Heart left ventricle (tissue), 16 donors: ENCODE measurements around the gene DYNC2LI1. TPM values are rescaled to one million over a fixed set of nuclear protein-coding genes. Genes with fewer than 3 reads are reported as not detected.

ENCODE experiments used
- ATAC-seq, 4 donors: fragments of 200-7000 bp; cut with Tn5 transposase; one replicate each; pipeline ENCODE4 v1.9.1; 2020 to 2022; ENCODE audit warnings: moderate library complexity in 4 of 4, mild to moderate bottlenecking in 3 of 4, moderate number of reproducible peaks in 1 of 4
- DNase-seq, 5 donors: peaks; one replicate each; pipeline ENCODE4 v3.0.0-alpha.2; 2020
- H3K27ac ChIP-seq, 12 donors: fragments of 200-600 bp; sonication (generic) in 4 of 12; one replicate each; pipeline versions ENCODE4 v1.5.0 to v1.8.0; 2016 to 2022; ENCODE audit warnings: mild to moderate bottlenecking in 2 of 12
- H3K27me3 ChIP-seq, 9 donors: fragments of 200-600 bp; sonication (generic) in 2 of 9; one replicate each; pipeline versions ENCODE4 v1.5.1 to v1.8.0; 2016 to 2022; ENCODE audit warnings: mild to moderate bottlenecking in 3 of 9
- H3K36me3 ChIP-seq, 9 donors: fragments of 200-600 bp; sonication (generic) in 2 of 9; one replicate each; pipeline versions ENCODE4 v1.5.0 to v1.8.0; 2018 to 2022; ENCODE audit warnings: mild to moderate bottlenecking in 2 of 9
- H3K4me1 ChIP-seq, 12 donors: fragments of 200-600 bp; sonication (generic) in 4 of 12; one replicate each; pipeline versions ENCODE4 v1.5.0 to v1.8.0; 2016 to 2022; ENCODE audit warnings: mild to moderate bottlenecking in 3 of 12
- H3K4me3 ChIP-seq, 12 donors: fragments of 200-600 bp; sonication (generic) in 4 of 12; one replicate each; pipeline versions ENCODE4 v1.5.0 to v1.8.0; 2017 to 2022; ENCODE audit warnings: mild to moderate bottlenecking in 9 of 12, moderate library complexity in 4 of 12
- H3K9me3 ChIP-seq, 12 donors: fragments of 200-600 bp; sonication (generic) in 4 of 12; one replicate each; pipeline versions ENCODE4 v1.5.0 to v1.8.0; 2016 to 2022; ENCODE audit warnings: mild to moderate bottlenecking in 1 of 12
- POLR2A ChIP-seq, 2 donors: fragments of 450-650 bp; IDR thresholded peaks; one replicate each; pipeline ENCODE4 v1.6.1; 2017; ENCODE audit warnings: antibody characterized with exemption in 2 of 2, mild to moderate bottlenecking in 2 of 2, moderate library complexity in 2 of 2
- WGBS, 4 donors: extraction: QIAGEN DNeasy Blood & Tissue Kit in 2 of 4; methylation state at CpG; one replicate each; pipeline versions ENCODE4 v1.1.5 to v1.1.7; 2013 to 2018; 5-methylcytosine and 5-hydroxymethylcytosine counted together
- intact Hi-C, 10 donors: fragments of 100-400 bp; cut with DNase I; formaldehyde crosslinking; loops; one replicate each; pipeline versions ENCODE4 v1.11.1 to v1.14.2; 2022
- polyA plus RNA-seq, 2 donors: library from polyadenylated mRNA; stranded (reverse); fragments of 200-250 nt; gene quantifications; one replicate each; pipeline ENCODE4 v1.2.3, GENCODE V29; 2013
- total RNA-seq, 9 donors: library from RNA; depleted of rRNA in 2 of 9; stranded (reverse); fragments of >200 nt in 2 of 9; fragmentation: NEBNext Ultra II Directional in 3 of 9; extraction: Animal tissue kit (Norgen Biotek cat#: 25700) in 3 of 9; gene quantifications; one replicate each; pipeline versions ENCODE4 v1.1.0 to v1.2.4, GENCODE V29; 2016 to 2023
- TF ChIP-seq, protein P1 (sequence below), 12 donors: fragments of 200-600 bp; sonication (generic) in 4 of 12; IDR thresholded peaks; one replicate each; pipeline versions ENCODE4 v1.5.0 to v1.8.0; 2018 to 2022; ENCODE audit warnings: antibody characterized with exemption in 12 of 12, mild to moderate bottlenecking in 5 of 12
- donor health status: ischemic (EF 13 %, LVEDD 7.1; RV severe dilation, severe dysfunction).
- donor health status: healthy with polysubstance abuse.
- donor health status: DM: no; HTN: yes; CAD: no.
- donor health status: DM: no; HTN: no; CAD: no.
- donor health status: ischemic (EF 25% LVEDD 6.9; RV normal size, moderate dysfunction).
- donor health status: ischemic (EF 25% LVEDD 5.7; RV mildly dilated, moderate dysfunction).
- donor health status: healthy.
- donor health status: DM: yes; HTN: yes; CAD: no.
- donor health status: ischemic (EF 35%, LVEDD 5.7; RV mildly dilated, moderate dysfunction).
- donor health status: nonischemic (EF 11% LVEDD 7.7; RV severe dilation, severe dysfunction).
- donor health status: DM: yes; HTN: yes; CAD: no.
- donor health status: PGD.
- donor health status: ischemic (EF 29% LVEDD 5.4; RV normal size, mild dysfunction).
- donor health status: nonischemic (EF 23%, LVEDD 6.1; RV moderate dilation, normal function).

The DYNC2LI1 gene
- total and polyA plus RNA-seq, 11 donors, result 4.8 to 17.8 (median 9.6) TPM

DNA sequence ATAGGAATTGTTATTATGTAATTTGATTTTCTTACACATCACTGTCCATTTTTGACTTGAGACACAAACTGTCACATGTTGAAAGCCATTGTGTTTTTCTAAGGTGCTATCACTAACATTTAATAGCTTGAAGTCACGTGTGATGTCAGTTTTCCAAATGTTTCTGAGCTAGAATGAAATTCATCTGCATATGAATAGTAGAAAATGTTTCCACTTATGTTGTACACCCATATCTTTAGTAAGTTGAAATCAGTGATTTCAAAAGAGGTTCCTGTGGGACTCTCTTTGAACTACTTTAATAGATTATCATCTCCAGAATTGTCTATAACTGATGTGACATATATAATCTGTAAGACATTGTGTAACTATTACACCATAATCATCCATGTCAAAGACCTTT, 37.0 kb downstream of the DYNC2LI1 start:
- intact Hi-C loops, result no loop called here
- DNase-seq (no peak), ATAC-seq (no peak)
- WGBS, 4 donors, result 85 to 90% (median 85%) methylated on average over 1 of the region's 1 CpG
- H3K4me3 ChIP-seq, result no peak overlapping the region
- H3K9me3 ChIP-seq, result no peaks in the 10 kb centered on the region
- peaks cover 0 to 71% (median 13%) of the 10 kb centered on the region in 9 donors for H3K36me3 ChIP-seq
- H3K27me3 ChIP-seq, result no peaks in the 10 kb centered on the region
- no peaks in the 10 kb centered on the region for H3K4me1 ChIP-seq
- H3K27ac ChIP-seq, result no peak overlapping the region
- no peak for TF ChIP-seq POLR2A (IDR thresholded peaks at IDR 0.05)

DNA sequence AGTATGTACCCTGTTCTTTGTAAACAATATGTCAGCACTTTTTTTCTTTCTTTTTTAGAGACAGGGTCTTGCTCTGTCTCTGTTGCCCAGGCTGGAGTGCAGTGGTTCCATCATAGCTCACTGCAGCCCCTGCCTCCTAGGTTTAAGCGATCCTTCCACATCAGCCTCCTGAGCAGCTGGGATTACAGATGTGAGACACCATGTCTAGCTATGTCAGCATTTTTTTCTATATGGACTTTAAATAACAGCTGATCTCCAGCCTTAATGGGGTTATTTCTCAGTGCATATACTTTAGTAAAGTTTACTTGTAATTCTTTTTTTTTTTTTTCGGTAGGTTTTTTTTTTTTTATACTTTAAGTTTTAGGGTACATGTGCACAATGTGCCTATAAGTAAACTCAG, 38.2 kb downstream of the DYNC2LI1 start:
- Histone ChIP-seq H3K4me1 (no peaks in the 10 kb centered on the region), H3K4me3 (no peak overlapping the region), H3K27ac (no peak overlapping the region), H3K9me3 (no peaks in the 10 kb centered on the region), H3K36me3 (peaks cover 0 to 60% (median 13%) of the 10 kb centered on the region in 9 donors), H3K27me3 (no peaks in the 10 kb centered on the region)
- intact Hi-C loops, result no loop called here
- TF ChIP-seq, protein P1, sequence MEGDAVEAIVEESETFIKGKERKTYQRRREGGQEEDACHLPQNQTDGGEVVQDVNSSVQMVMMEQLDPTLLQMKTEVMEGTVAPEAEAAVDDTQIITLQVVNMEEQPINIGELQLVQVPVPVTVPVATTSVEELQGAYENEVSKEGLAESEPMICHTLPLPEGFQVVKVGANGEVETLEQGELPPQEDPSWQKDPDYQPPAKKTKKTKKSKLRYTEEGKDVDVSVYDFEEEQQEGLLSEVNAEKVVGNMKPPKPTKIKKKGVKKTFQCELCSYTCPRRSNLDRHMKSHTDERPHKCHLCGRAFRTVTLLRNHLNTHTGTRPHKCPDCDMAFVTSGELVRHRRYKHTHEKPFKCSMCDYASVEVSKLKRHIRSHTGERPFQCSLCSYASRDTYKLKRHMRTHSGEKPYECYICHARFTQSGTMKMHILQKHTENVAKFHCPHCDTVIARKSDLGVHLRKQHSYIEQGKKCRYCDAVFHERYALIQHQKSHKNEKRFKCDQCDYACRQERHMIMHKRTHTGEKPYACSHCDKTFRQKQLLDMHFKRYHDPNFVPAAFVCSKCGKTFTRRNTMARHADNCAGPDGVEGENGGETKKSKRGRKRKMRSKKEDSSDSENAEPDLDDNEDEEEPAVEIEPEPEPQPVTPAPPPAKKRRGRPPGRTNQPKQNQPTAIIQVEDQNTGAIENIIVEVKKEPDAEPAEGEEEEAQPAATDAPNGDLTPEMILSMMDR (IDR thresholded peaks at IDR 0.05), result no peak
- no peak for TF ChIP-seq POLR2A (IDR thresholded peaks at IDR 0.05)
- 75 to 93% (median 89%) methylated on average over 2 of the region's 2 CpGs for WGBS, 4 donors
- DNase-seq, result no peak
- ATAC-seq, result no peak

DNA sequence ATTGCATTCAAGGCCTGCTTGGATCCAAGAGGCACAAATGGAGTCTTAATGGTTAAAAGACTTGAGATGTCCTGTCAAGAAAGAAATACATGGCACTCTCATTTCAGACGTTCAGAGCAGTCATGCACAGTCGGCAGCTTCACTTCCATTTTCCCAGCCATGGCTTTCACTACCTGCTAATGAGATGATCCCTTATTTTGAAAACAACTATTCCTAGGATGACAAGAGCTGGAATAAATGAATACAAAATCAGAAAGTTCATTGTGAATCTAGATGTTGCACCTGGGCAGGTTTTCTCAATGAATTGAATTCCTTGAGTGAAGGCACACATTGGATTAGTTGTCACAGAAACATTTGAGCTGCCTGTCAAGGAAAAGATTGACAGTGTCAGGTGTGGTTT, 39.1 kb downstream of the DYNC2LI1 start:
- Histone ChIP-seq H3K36me3 (peaks cover 0 to 51% (median 12%) of the 10 kb centered on the region in 9 donors), H3K27ac (no peak overlapping the region), H3K9me3 (no peaks in the 10 kb centered on the region), H3K27me3 (no peaks in the 10 kb centered on the region), H3K4me3 (no peak overlapping the region), H3K4me1 (no peaks in the 10 kb centered on the region)
- no peak for TF ChIP-seq POLR2A (IDR thresholded peaks at IDR 0.05)
- DNase-seq, result no peak
- no peak for ATAC-seq
- WGBS, 4 donors, result 55 to 61% (median 60%) methylated on average over 2 of the region's 2 CpGs
- intact Hi-C loops, result no loop called here

DNA sequence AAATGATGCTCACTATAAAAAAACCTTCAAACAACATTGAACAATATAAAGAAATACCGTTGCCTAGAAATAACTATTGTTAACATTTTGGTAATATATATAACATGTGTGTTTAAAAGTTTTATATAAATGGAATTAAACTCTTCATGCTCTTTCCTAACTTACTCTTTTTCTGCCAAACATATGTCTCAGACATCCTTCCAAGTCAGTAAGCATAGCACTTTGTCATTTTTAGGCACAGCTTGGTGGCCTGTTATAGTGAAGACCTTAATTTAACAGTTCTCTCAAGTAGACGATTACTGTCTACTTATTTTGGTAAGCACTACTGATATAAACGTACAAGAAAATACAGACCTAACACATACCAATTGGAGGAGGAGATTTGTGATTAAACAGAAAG, 40.9 kb downstream of the DYNC2LI1 start:
- H3K4me1 ChIP-seq, result peaks cover 0 to 10% (median 0%) of the 10 kb centered on the region in 12 donors
- ATAC-seq (no peak), DNase-seq (no peak)
- H3K27me3 ChIP-seq, result no peaks in the 10 kb centered on the region
- no peak overlapping the region for H3K4me3 ChIP-seq
- 87 to 93% (median 91%) methylated on average over 3 of the region's 3 CpGs for WGBS, 4 donors
- TF ChIP-seq POLR2A (IDR thresholded peaks at IDR 0.05), result no peak
- TF ChIP-seq, protein P1 (IDR thresholded peaks at IDR 0.05), result no peak
- H3K9me3 ChIP-seq, result no peaks in the 10 kb centered on the region
- H3K27ac ChIP-seq, result no peak overlapping the region
- H3K36me3 ChIP-seq, result peaks cover 0 to 33% (median 6%) of the 10 kb centered on the region in 9 donors
- intact Hi-C loops, result no loop called here

DNA sequence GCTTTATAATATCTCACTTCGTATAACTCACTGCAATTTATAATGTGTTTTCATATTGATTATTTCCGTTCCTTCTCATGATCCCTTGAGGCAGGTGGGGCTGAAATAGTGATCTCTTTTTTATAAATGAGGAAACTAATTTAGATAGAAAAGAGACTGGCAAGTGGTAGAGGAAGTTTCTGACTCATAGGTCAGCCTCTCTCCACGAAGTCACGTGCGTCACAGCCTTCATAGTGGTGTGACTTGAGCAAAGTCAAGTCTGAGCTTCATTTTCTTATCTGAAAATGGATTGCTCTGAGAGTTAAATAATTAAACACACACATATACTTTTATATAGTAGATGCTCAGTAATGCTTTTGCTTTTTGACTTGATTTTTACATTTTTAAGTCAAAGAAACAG, 44.9 kb downstream of the DYNC2LI1 start:
- Histone ChIP-seq H3K4me3 (no peak overlapping the region), H3K36me3 (no peaks in the 10 kb centered on the region), H3K4me1 (peaks cover 0 to 10% (median 0%) of the 10 kb centered on the region in 12 donors), H3K27ac (no peak overlapping the region), H3K9me3 (no peaks in the 10 kb centered on the region), H3K27me3 (peaks cover 0 to 2% (median 0%) of the 10 kb centered on the region in 9 donors)
- DNase-seq, result no peak
- ATAC-seq, result peak in 3 of 4 donors; percentile 39 to 54 (median 47)
- 45 to 59% (median 46%) methylated on average over 5 of the region's 5 CpGs for WGBS, 4 donors
- TF ChIP-seq POLR2A (IDR thresholded peaks at IDR 0.05), result no peak
- TF ChIP-seq, protein P1 (IDR thresholded peaks at IDR 0.05), result no peak
- intact Hi-C loops, result no loop called here
